OCI-LY7 (cell line): ENCODE results near the gene EBF3.

Experiments
- CTCF ChIP-seq: fragments of 200-600 bp; sonication (generic); conservative IDR thresholded peaks from 2 replicates; pipeline ENCODE4 v1.5.1; 2014; ENCODE audit warnings: mild to moderate bottlenecking, antibody characterized with exemption, low read length, moderate library complexity, mixed read lengths
- EZH2phosphoT487 ChIP-seq: fragments of 200-600 bp; sonication (generic); IDR thresholded peaks from 2 replicates; pipeline ENCODE4 v1.6.1; 2018; ENCODE audit warnings: low read depth, borderline replicate concordance, mild to moderate bottlenecking, mixed run types, antibody characterized with exemption, low read length, moderate library complexity, mixed read lengths

GRCh38 chr10:129945941-129946760 lies 17.9 kb downstream of the EBF3 start:
- TF ChIP-seq CTCF, result no peak
- TF ChIP-seq EZH2phosphoT487, result no peak
